H1 (cell line): ENCODE results near the gene PEAK3. TPM values are rescaled to one million over a fixed set of nuclear protein-coding genes. Genes with fewer than 3 reads are reported as not detected.

Experiments used
- CTCF ChIA-PET: fragments of 300-600 bp; sonication (Branson Sonifier 250); formaldehyde crosslinking; loops from one replicate; lab custom pipeline; 2021; ENCODE audit not compliant: partially characterized antibody; lab: Charles Lee
- POLR2A ChIA-PET: fragments of 300-600 bp; sonication (Branson Sonifier 250); formaldehyde crosslinking; loops from one replicate; lab custom pipeline; 2021; ENCODE audit warnings: inconsistent platforms; ENCODE audit not compliant: partially characterized antibody; lab: Charles Lee
- DNase-seq, 2 experiments: peaks; one replicate each; pipeline versions ENCODE4 v3.0.0 to v3.0.0-alpha.2; 2010 to 2022; ENCODE audit warnings: low spot score in 2 of 2, low read depth in 1 of 2, mixed read lengths in 1 of 2
- FAIRE-seq: peaks from 2 replicates; lab custom pipeline; 2011; peaks lifted over from hg19 to GRCh38; lab: Jason Lieb, UNC
- H2AFZ ChIP-seq: 2 replicates; pipeline ENCODE4 v1.8.1; 2012; ENCODE audit warnings: low read length, inconsistent platforms
- H2AK5ac ChIP-seq: 2 replicates; pipeline ENCODE4 v1.6.1; 2013; ENCODE audit warnings: low read depth, low read length
- H2BK120ac ChIP-seq: replicated peaks from 2 replicates; pipeline ENCODE3; 2013; ENCODE audit warnings: low read depth, low read length, inconsistent platforms
- H2BK12ac ChIP-seq: 2 replicates; pipeline ENCODE4 v1.6.1; 2013; ENCODE audit warnings: low read depth, low read length
- H2BK15ac ChIP-seq: 2 replicates; pipeline ENCODE4 v1.6.1; 2013; ENCODE audit warnings: low read length
- H2BK20ac ChIP-seq: 2 replicates; pipeline ENCODE4 v1.6.1; 2013; ENCODE audit warnings: low read length
- H2BK5ac ChIP-seq: 2 replicates; pipeline ENCODE4 v1.6.1; 2013; ENCODE audit warnings: low read depth, low read length
- H3K14ac ChIP-seq: 2 replicates; pipeline ENCODE4 v1.6.1; 2013; ENCODE audit warnings: inconsistent platforms; ENCODE audit not compliant: insufficient read length
- H3K18ac ChIP-seq: 2 replicates; pipeline ENCODE4 v1.6.1; 2013; ENCODE audit warnings: low read length; ENCODE audit errors: extremely low read depth
- H3K23ac ChIP-seq: 2 replicates; pipeline ENCODE4 v1.6.1; 2013; ENCODE audit warnings: inconsistent platforms; ENCODE audit not compliant: insufficient read length
- H3K23me2 ChIP-seq: 2 replicates; pipeline ENCODE4 v1.6.1; 2013; ENCODE audit warnings: low read depth, low read length
- H3K27ac ChIP-seq: 2 replicates; pipeline ENCODE4 v1.6.1; 2011; ENCODE audit warnings: low read depth, low read length, inconsistent platforms
- H3K27me3 ChIP-seq, 4 experiments: replicated peaks in 1 of 4; 1 replicate in 1 of 4; 2 replicates in 3 of 4; pipeline versions ENCODE4 v1.6.1 to v1.8.1; 2011 to 2013; ENCODE audit warnings: low read length in 3 of 4, mild to moderate bottlenecking in 3 of 4, inconsistent platforms in 2 of 4, mixed read lengths in 2 of 4, moderate library complexity in 1 of 4; ENCODE audit not compliant: control insufficient read depth in 3 of 4, insufficient read depth in 3 of 4; ENCODE audit errors: extremely low read depth in 1 of 4
- H3K36me3 ChIP-seq, 4 experiments: 2 replicates each; pipeline versions ENCODE4 v1.6.1 to v1.8.1; 2011 to 2013; ENCODE audit warnings: mild to moderate bottlenecking in 4 of 4, low read length in 3 of 4, moderate library complexity in 2 of 4, control low read depth in 1 of 4, inconsistent platforms in 1 of 4; ENCODE audit not compliant: insufficient read depth in 4 of 4, control insufficient read depth in 2 of 4
- H3K4ac ChIP-seq: replicated peaks from 2 replicates; pipeline ENCODE3; 2013; ENCODE audit warnings: low read length, low read depth, mixed read lengths, inconsistent platforms; ENCODE audit not compliant: insufficient read length
- H3K4me1 ChIP-seq, 4 experiments: replicated peaks in 1 of 4; 1 replicate in 1 of 4; 2 replicates in 3 of 4; pipeline versions ENCODE4 v1.6.1 to v1.8.1; 2011 to 2013; ENCODE audit warnings: low read length in 3 of 4, inconsistent platforms in 2 of 4, mixed read lengths in 1 of 4; ENCODE audit not compliant: insufficient read depth in 4 of 4, control insufficient read depth in 3 of 4
- H3K4me2 ChIP-seq, 2 experiments: 2 replicates each; pipeline versions ENCODE4 v1.6.1 to v1.8.1; 2011 to 2013; ENCODE audit warnings: low read depth in 2 of 2, low read length in 2 of 2, control low read depth in 1 of 2, inconsistent platforms in 1 of 2, mild to moderate bottlenecking in 1 of 2; ENCODE audit not compliant: insufficient read depth in 1 of 2
- H3K4me3 ChIP-seq, 4 experiments: fragments of 200-600, 300-600 bp in 1 of 4; sonication (generic), shearing (Covaris generic), sonication (Bioruptor Twin) in 1 of 4; 2 replicates each; pipeline versions ENCODE4 v1.5.1 to v1.8.1; 2011 to 2016; ENCODE audit warnings: low read length in 4 of 4, low read depth in 3 of 4, control low read depth in 2 of 4, inconsistent platforms in 2 of 4, mild to moderate bottlenecking in 2 of 4, mixed read lengths in 1 of 4, moderate library complexity in 1 of 4; ENCODE audit not compliant: insufficient read depth in 2 of 4; ENCODE audit errors: extremely low read depth in 1 of 4
- H3K56ac ChIP-seq: replicated peaks from 2 replicates; pipeline ENCODE3; 2013; ENCODE audit warnings: low read depth, mild to moderate bottlenecking, mixed read lengths, low read length, inconsistent platforms; ENCODE audit not compliant: insufficient read length
- H3K79me1 ChIP-seq: 2 replicates; pipeline ENCODE4 v1.6.1; 2013; ENCODE audit warnings: low read depth, low read length, control low read depth
- H3K79me2 ChIP-seq, 2 experiments: 2 replicates each; pipeline versions ENCODE4 v1.6.1 to v1.8.1; 2012 to 2013; ENCODE audit warnings: low read length in 2 of 2, mild to moderate bottlenecking in 2 of 2, inconsistent platforms in 1 of 2; ENCODE audit not compliant: insufficient read depth in 2 of 2, control insufficient read depth in 1 of 2
- H3K9ac ChIP-seq, 4 experiments: replicated peaks in 1 of 4; 1 replicate in 1 of 4; 2 replicates in 3 of 4; pipeline versions ENCODE4 v1.6.1 to v1.8.1; 2011 to 2013; ENCODE audit warnings: low read depth in 3 of 4, low read length in 3 of 4, control low read depth in 2 of 4, mild to moderate bottlenecking in 2 of 4, moderate library complexity in 2 of 4, inconsistent platforms in 1 of 4; ENCODE audit errors: extremely low read depth in 1 of 4
- H3K9me3 ChIP-seq, 2 experiments: 2 replicates each; pipeline versions ENCODE4 v1.6.1 to v1.8.1; 2012 to 2013; ENCODE audit warnings: mild to moderate bottlenecking in 2 of 2, moderate library complexity in 2 of 2, control low read depth in 1 of 2, inconsistent platforms in 1 of 2, low read depth in 1 of 2, low read length in 1 of 2, mixed read lengths in 1 of 2; ENCODE audit not compliant: insufficient read depth in 2 of 2
- H4K20me1 ChIP-seq, 2 experiments: replicated peaks in 1 of 2; 2 replicates each; pipeline versions ENCODE3 to v1.8.1; 2011 to 2013; ENCODE audit warnings: inconsistent platforms in 2 of 2, low read length in 2 of 2, mild to moderate bottlenecking in 1 of 2; ENCODE audit not compliant: insufficient read depth in 2 of 2, control insufficient read depth in 1 of 2
- H4K5ac ChIP-seq: 2 replicates; pipeline ENCODE4 v1.6.1; 2013; ENCODE audit warnings: low read length, low read depth, mixed read lengths, inconsistent platforms; ENCODE audit not compliant: insufficient read length
- H4K8ac ChIP-seq: 2 replicates; pipeline ENCODE4 v1.8.0; 2013; ENCODE audit warnings: mild to moderate bottlenecking, moderate library complexity, low read length, inconsistent platforms; ENCODE audit not compliant: insufficient read depth; ENCODE audit errors: extremely low read depth
- H4K91ac ChIP-seq: replicated peaks from 2 replicates; pipeline ENCODE3; 2013; ENCODE audit warnings: low read length, mixed read lengths, inconsistent platforms; ENCODE audit not compliant: insufficient read length
- JUN ChIP-seq: IDR thresholded peaks from 2 replicates; pipeline ENCODE4 v1.6.1; 2011; ENCODE audit warnings: low read depth, mild to moderate bottlenecking, improper control_type of control experiment, low read length
- TAF1 ChIP-seq: IDR thresholded peaks from 2 replicates; pipeline ENCODE4 v1.6.1; 2011; ENCODE audit warnings: mild to moderate bottlenecking, low read depth, low read length
- TAF7 ChIP-seq: optimal IDR thresholded peaks from 2 replicates; pipeline ENCODE3; 2011; ENCODE audit warnings: low read depth, mild to moderate bottlenecking, inconsistent platforms, low read length, moderate library complexity, borderline replicate concordance
- ZNF274 ChIP-seq: IDR thresholded peaks from 2 replicates; pipeline ENCODE4 v1.7.0; 2012; ENCODE audit warnings: low read length, borderline replicate concordance; ENCODE audit errors: extremely low read depth
- WGBS, 2 experiments: shearing (Covaris generic) in 1 of 2; methylation state at CpG; one replicate each; pipeline versions ENCODE4 v1.1.6 to v1.1.7; 2013 to 2015; ENCODE audit warnings: low lambda C conversion rate in 2 of 2, mixed read lengths in 2 of 2, inconsistent platforms in 1 of 2, low coverage in 1 of 2, missing lambda C conversion rate in 1 of 2; ENCODE audit not compliant: insufficient replicate concordance in 2 of 2, insufficient coverage in 1 of 2, insufficient read length in 1 of 2; ENCODE audit errors: extremely low coverage in 1 of 2, missing lambda C conversion rate in 1 of 2; 5-methylcytosine and 5-hydroxymethylcytosine counted together
- polyA plus RNA-seq, 7 experiments: library from polyadenylated mRNA; depleted of rRNA in 3 of 7; stranded (reverse) in 5 of 7; unstranded in 2 of 7; fragments of >200 nt in 5 of 7; fragments of 200-250 nt in 2 of 7; gene quantifications; 1 replicate in 5 of 7; 2 replicates in 1 of 7; 4 replicates in 1 of 7; pipeline versions ENCODE4 v1.2.1 to v1.2.3, GENCODE V29; 2011 to 2013; ENCODE audit warnings: missing spikeins in 2 of 7, mixed read lengths in 2 of 7
- total RNA-seq: library from RNA; stranded (reverse); fragmentation: NEBNext Ultra II Directional; extraction: Animal tissue kit (Norgen Biotek cat#: 25700); gene quantifications from 2 replicates; pipeline ENCODE4 v1.2.1, GENCODE V29; 2021

The PEAK3 gene
- total and polyA plus RNA-seq, 2 of the 8 experiments (the other 6 are each of a cell fraction or from before 2014, with no cell fraction given) = not detected

- H2AFZ ChIP-seq = no peak overlapping the region
- no peak overlapping the region for H4K91ac ChIP-seq
- H3K36me3 ChIP-seq = peaks cover 0 to 11% (median 4%) of the 10 kb centered on the region in 4 experiments; a peak in 5 of 8 replicates
- H2BK5ac ChIP-seq = no peak overlapping the region
- no peak for FAIRE-seq
- H2BK15ac ChIP-seq = no peak overlapping the region
- no peaks in the 10 kb centered on the region for H3K27me3 ChIP-seq
- no peak overlapping the region for H3K27ac ChIP-seq
- no peak overlapping the region for H4K5ac ChIP-seq
- no peak overlapping the region for H3K4me2 ChIP-seq
- 91% methylated on average over 12 of the region's 12 CpGs; no CpG with 5 or more reads in 1 of the 2 experiments for WGBS, 2 experiments
- no peaks in the 10 kb centered on the region for H3K23me2 ChIP-seq
- peaks cover 0 to 3% of the 10 kb centered on the region in 2 experiments for H4K20me1 ChIP-seq
- H3K56ac ChIP-seq = no peak overlapping the region
- no peaks in the 10 kb centered on the region for H3K79me1 ChIP-seq
- no peak overlapping the region for H3K9ac ChIP-seq
- peaks cover 0 to 1% (median 0%) of the 10 kb centered on the region in 4 experiments; a peak in 1 of 7 replicates for H3K4me1 ChIP-seq
- no peaks in the 10 kb centered on the region for H3K9me3 ChIP-seq
- no peak overlapping the region for H4K8ac ChIP-seq
- DNase-seq = no peak
- H3K23ac ChIP-seq = no peak overlapping the region
- CTCF ChIA-PET = interaction anchor here (1.1 to 1.7 kb wide), 6 partner anchors 10 to 85 kb away, joined by 3 to 10 read pairs (median 4); partner anchors contain the start of gene PLEKHJ1
- H2BK120ac ChIP-seq = no peak overlapping the region
- H3K18ac ChIP-seq = no peak overlapping the region
- TF ChIP-seq TAF1 = no peak
- no peak for TF ChIP-seq JUN
- no peak for TF ChIP-seq ZNF274
- TF ChIP-seq TAF7 = no peak
- H2AK5ac ChIP-seq = no peak overlapping the region
- H2BK20ac ChIP-seq = no peak overlapping the region
- no peak overlapping the region for H3K4ac ChIP-seq
- no peak overlapping the region for H2BK12ac ChIP-seq
- POLR2A ChIA-PET = interaction anchor here (0.6 to 2.3 kb wide), 8 partner anchors 9 to 81 kb away, joined by 3 to 9 read pairs (median 4); no protein-coding TSS in a partner anchor
- H3K14ac ChIP-seq = no peak overlapping the region
- no peak overlapping the region for H3K4me3 ChIP-seq
- peaks cover 0 to 3% of the 10 kb centered on the region in 2 experiments; a peak in 1 of 4 replicates for H3K79me2 ChIP-seq
These were observed 39.0 kb upstream of the PEAK3 start for GRCh38 chr19:2320939-2321338.
